NCI-H2107 (cell line): ENCODE measurements around the gene PAWR.
"Not testable (repeated sequence)": the region's sequence is repeated elsewhere in the genome, so short reads cannot be mapped to it uniquely, and the experiment has no call there.

Experiments used
- DNase-seq: peaks from one replicate; lab custom pipeline; 2025; lab: John Stamatoyannopoulos, UW

The PAWR gene

DNA sequence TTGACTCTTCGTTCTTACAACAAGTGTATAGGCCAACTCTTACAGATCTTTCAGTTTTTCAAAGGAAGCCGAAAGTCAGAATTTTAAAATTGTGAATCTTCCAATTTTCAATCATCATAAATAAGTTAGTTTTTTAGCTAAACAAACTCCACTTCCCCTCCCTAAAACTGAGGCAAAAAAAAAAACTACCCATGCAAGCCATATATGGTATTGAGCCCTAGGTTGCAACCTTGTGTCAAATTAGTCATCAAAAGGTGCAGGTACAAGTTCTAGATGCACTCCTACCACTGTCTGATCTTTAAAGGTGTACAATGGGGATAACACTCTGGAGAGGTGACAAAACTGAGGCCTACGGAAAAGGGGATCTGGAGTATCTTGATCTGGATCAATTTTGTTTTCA, 97.9 kb downstream of the PAWR start:
- DNase-seq: no peak

DNA sequence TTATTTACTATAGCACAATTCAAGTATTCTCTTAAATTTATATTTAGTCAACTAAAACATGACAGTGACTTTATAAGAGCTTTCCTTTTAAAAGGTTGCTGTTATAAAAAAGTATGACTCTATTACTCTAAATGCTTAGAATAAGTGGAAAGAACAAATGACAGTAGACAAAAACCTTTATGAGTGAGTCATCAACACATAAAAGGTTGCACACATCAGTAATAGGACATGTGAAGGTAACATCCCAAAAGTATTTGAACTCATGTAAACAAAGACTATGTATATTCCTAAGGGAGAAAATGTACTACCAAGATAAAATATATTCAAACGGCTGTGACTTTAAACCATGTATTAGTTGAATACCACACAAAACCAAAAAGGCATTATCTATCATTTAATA, 98.8 kb downstream of the PAWR start:
- no peak for DNase-seq

DNA sequence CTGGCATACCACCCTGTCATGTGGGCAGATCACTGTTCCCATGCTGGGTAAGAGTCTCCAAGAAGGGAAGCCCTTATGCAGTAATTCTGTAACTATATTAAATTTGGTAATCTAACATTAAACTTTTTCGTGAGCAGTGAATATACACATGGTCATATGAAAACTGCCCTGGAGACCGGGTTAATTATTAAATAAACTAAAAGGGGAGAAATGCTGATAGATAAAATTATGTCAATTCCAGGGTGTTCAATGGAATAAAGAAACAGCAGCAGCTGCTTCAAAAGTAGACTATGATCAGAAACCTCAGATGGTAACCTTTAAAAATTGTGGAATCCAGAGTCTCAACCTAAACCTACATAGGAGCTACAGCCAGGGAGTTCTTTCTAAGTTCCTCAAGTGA, 100.0 kb downstream of the PAWR start:
- no peak for DNase-seq

DNA sequence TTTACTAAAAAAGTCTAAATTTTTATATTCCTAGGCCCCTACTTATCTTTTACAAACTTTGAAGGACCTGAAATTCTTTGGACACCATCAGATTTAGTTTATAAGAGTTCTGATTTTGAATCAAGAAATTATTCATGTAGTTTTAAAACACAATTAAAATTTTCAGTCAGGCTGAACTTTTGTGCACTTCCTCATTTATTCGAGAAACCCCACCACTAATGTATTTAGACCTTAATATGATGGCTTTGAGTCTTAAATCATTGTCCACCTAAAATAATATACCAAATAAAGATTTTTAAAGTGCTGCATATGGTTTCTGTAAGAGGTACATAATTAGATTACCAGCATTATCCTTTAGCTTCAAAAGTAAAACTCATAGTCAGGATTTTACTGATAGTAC, 103.4 kb downstream of the PAWR start:
- DNase-seq: no peak

DNA sequence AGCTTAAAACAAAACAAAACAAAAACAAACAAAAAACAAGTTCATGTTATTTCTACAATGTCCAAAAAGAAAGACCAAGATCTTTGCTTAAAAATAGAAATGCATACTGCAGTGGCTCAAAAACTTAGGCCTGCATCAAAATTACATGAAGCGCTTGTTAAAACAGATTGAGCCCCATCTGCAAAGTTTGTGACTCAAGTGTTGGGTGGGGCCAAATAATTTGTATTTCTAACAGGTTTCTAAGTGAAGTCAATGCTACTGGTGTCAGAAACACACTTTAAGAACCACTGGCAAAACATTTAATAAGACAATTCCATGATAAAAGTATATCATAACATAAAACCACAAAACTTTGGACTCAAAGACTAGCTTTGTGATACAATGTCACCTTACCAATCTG, 105.6 kb downstream of the PAWR start:
- no peak for DNase-seq

DNA sequence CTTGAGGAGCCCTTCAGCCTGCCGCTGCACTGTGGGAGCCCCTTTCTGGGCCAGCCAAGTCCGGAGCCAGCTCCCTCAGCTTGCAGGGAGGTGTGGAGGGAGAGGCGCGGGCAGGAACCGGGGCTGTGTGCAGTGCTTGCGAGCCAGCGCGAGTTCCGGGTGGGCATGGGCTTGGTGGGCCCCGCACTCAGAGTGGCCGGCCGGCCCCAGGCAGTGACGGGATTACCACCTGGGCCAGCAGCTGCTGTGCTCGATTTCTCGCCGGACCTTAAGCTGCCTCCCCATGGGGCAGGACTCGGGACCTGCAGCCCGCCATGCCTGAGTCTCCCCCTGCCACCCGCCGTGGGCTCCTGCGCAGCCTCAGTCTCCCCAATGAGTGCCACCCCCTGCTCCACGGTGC, 116.9 kb downstream of the PAWR start:
- no peak for DNase-seq

DNA sequence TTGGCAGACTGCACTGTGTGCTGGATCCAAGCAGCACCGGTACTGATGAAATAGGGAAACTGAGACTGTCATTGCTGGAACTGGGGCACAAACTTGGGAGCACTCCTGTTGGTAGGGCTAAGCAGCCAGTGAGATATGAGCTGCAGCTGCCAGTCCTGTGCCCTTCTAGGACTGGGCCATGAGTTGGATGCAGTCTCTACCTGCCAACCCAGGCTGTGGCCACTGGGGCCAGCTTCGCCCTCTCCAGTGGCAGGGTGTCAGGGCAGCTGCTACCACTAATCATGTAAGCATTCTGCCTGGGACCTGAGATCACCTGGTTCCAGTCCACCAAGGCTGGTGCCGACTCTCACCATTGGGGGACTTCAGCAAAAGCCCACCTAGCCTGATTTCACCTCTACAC, 121.1 kb downstream of the PAWR start:
- no peak for DNase-seq

DNA sequence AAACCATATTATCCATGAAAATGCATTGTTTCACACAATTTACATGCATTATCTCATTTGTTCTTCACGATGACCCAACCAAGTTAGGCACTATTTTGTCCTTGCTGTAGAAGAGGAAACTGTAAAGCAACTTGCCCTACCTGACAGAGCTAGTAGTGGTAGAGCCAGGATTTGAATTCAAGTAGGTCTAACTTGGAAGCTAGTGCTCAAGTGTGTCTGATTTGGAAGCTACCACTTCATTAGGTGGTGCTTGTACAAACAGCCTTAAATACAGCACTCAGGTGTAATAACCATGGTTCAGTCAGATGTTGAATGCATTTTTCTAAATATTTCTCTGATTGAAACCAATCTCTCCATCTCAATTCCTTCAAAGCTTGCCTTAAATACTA, 123.6 kb downstream of the PAWR start:
- no peak for DNase-seq

DNA sequence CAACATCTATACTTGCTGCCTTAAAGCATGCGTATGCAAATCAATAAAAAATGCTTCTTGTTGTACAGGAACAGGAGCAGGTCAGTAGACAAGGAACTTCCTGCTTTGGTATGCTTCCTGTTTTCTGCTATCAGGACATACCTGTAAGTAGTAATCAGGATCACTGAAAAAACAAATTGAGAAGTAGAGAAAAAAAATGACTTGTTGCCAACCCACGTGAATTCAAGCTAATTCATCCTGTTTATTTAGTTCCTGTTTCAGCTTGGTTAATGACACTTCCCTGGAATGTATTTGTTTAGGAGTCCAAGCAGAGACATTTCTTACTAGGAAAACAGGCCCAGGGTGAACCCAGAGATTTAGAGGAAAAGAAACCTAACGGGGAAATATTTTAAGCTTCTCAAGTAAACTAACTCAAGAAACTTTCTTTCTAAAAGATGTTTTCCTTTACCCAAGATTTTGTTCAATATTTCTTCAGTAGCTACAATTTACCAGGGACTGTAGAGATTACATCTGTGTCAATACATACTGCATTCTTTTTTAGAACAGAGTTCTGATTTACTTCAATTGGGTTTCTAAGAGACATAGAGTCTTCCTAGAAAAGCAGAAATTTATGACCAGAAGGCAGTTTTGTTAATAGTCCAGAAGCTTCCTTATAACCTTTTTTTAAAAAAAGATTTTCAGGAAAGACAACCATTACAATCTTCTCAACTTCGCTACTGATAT, 124.2 kb downstream of the PAWR start:
- DNase-seq: no peak

DNA sequence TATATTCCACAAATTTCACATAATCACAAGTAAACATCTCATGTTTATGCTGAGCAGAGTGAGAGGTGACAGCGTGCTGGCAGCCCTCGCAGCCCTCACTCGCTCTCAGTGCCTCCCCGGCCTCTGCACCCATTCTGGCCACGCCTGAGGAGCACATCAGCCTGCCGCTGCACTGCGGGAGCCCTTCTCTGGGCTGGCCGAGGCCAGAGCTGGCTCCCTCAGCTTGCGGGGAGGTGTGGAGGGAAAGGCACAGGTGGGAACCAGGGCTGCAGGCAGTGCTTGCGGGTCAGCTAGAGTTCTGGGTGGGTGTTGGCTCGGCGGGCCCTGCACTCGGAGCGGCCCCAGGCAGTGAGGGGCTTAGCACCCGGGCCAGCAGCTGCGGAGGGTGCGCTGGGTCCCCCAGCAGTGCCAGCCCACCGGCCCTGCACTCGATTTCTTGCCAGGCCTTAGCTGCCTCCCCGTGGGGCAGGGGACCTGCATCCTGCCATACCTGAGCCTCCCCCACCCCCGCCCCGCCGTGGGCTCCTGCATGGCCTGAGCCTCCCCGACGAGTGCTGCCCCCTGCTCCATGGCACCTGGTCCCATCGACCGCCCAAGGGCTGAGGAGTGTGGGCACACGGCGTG, 125.9 kb downstream of the PAWR start:
- not testable (repeated sequence) for DNase-seq

DNA sequence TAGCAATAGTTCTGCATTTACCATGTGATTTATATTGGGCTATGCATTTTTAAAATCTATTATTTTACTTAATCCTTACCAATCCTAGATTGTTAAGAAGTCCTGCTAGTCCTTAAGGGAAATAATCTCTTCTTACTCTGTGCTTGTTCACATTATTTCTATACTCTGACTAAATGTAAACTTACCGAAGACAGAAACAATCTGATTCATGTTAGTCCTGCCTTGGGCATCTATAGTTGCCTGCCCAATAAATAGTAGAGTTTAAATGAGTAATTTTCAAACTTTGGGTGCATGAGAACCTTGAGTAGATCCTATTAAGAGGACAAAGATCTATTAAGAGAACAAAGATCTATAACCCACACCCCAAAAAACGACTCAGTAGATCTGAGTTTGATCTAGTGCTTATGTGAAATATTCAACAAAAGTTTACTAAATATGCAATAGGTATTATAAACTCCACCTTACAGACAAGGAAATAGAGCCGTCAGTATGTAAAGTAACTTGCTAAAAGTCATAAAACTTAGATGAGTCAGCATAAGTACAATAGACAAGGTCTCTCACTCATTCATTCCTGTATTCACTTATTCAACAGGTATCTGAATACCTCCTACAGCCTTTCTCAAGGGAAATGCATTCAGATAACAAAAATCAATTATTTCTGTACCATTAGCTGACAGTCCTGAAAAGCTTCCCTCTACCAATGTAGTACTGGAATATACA, 127.6 kb downstream of the PAWR start:
- no peak for DNase-seq

DNA sequence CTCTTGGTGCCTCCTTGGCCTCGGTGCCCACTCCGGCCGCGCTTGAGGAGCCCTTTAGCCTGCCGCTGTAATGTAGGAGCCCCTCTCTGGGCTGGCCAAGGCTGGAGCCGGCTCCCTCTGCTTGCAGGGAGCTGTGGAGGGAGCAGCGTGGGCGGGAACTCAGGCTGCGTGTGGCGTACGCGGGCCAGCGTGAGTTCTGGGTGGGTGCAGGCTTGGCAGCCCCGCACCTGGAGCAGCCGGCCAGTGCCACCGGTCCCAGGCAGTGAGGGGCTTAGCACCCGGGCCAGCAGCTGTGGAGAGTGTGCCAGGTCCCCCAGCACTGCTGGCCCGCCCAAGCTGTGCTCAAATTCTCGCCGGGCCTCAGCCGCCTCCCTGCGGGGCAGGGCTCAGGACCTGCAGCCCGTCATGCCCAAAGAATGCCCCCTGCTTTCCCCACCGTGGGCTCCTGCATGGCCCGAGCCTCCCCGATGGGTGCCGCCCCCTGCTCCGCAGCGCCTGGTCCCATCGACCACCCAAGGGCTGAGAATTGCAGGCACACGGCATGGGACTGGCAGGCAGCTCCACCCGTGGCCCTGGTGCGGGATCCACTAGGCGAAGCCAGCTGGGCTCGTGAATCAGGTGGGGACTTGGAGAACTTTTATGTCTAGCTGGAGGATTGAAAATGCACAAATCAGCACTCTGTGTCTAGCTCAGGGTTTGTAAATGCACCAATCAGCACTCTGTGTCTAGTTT, 129.2 kb downstream of the PAWR start:
- no peak for DNase-seq

DNA sequence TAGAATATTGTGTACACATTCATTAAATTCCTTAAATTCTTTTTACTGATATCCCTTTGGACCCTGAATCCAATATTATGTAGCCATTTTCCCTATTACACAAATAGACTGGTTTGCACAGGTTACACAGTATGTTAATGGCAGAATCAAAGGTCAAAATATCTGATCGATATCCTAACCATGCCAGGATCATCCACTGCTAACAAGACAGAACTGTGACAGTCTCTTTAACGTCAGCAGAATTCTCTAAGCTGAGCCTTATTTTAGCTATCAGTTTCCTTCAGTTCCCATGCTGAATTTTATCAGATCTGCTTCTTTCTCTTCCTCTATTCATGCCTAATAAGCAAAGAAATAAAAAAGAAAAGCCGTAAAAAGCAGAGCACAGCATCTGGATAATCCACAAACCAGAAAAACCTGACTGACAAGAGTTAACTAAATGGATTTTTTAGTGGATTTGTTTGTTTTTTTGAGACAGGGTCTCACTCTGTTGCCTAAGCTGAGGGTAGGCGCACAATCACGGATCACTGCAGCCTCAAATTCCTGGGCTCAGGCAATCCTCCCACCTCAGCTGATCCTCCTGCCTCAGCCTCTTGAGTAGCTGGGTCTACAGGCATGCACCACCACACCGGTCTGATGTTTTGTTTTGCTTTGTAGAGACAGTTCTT, 130.4 kb downstream of the PAWR start:
- DNase-seq: no peak

DNA sequence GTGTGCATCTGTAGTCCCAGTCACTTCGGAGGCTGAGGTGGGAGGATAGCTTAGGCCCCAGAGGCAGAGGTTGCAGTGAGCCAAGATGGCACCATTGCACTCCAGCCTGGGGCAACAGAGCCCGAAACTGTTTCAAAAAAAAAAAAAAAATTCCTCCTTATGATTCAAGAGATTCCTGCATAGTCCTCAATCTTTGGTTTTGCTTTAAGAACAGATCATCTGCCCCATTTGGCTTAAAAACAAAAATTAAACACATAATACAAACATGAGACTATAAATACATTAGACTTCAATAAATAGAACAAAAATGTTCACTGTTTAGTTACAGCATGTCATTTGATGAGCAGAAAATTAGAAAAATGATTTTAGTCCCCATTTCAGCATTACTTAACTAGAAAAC, 131.2 kb downstream of the PAWR start:
- no peak for DNase-seq

DNA sequence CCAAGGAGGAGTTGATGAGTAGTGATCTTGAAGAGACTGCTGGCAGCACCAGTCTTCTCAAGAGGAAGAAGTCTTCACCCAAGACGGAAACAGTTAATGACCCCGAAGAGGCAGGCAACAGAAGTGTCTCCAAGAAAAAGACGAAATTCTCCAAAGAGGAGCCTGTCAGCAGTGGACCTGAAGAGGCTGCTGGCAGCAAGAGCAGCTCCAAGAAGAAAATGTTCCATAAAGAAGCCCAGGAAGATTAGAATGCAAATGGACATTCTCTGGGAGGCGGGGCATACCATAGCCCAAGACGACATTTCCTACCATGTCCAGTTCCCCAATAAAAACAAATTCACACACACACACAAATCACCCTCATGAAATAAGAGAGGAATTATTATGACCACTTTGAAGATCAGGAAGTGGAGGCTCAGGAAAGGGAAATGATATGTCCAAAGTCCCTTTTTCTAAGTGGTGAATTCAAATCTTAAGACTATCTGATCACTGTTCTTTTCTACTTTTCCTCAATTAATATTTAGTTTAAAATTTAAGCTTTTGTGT, 131.8 kb downstream of the PAWR start:
- no peak for DNase-seq

DNA sequence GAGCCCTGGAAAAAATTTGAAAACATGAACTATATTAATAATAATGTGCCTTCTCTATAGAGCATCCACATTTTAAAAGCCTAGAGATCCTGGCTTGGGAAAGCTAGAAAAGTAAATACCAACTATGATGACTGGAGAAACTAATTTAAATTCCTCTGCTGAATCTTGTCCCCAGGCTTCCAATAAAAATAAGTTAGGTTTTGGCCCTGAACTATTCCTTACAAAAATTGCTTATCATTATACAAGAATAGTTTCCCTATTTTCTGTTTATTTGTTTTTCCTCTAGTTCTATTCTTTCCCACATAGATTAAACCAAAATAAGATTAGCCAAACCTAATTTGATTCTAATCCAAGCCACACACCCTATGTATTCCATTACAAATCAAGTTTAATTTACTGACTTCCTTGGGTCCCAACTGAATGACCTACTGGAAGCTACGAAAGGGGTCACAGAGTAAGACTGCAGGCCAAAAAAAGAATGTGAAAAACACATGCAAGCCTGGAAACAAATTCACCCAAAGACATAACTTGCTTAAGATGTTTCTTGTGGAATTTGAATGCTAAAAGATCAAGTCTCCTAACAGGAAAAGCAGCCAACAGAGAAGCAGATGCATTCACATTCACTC, 133.0 kb downstream of the PAWR start:
- DNase-seq: no peak

DNA sequence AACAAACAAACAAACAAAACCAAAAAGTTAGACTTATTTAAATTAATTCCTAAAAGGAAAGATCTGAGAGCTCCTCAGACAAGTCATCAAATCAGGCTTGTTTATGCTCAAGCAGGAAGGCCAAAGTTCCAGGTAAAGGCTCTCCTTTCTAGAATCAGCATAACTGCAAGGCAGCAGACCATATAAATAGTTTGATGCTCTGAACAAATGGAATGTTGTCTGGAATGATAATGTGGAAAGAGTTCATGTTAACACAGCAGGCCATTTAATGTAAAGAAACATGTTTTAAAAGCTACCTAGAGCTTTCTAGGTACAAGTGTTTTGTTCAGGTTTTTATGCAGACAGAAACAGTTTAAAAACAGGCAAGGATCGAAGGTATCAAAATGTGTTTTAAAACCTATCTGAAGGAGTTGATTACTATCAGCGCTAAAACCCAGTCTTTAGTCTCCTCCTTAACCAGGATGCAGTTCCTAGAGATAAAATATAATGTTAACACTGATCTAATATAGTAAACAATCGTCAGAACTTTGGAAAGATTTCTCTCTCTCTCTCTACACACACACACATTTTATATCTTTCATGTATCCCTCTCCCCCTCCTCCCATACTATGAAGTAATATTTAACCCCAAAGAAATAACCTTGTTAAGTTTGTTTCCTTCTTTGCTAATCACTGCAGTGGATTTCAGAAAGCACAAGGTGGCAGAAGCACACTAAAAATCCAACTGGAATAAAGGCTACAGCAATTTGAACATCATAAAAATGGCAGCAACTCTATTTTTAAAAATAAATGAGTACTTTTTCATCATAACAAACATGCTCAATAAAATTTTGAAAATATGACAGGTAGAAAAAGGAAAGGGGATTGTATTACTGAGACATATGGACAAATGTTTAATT, 135.5 kb downstream of the PAWR start:
- DNase-seq: no peak

DNA sequence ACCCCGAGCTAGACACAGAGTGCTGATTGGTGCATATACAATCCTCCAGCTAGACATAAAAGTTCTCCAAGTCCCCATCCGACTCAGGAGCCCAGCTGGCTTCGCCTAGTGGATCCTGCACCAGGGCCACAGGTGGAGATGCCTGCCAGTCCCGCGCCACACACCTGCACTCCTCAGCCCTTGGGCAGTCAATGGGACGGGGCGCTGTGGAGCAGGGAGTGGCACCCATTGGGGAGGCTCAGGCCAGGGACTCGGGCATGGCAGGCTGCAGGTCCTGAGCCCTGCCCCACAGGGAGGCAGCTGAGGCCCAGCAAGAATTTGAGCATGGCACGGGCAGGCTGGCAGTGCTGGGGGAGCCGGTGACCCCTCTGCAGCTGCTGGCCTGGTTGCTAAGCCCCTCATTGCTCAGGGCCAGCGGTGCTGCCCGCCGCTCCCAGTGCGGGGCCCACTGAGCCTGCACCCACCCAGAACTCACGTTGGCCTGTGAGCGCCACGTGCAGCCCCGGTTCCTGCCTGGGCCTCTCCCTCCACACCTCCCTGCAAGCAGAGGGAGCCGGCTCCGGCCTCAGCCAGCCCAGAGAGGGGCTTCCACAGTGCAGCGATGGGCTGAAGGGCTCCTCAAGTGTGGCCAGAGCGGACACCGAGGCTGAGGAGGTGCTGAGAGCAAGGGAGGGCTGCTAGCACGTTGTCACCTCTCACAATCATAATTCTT, 136.7 kb downstream of the PAWR start:
- no peak for DNase-seq

DNA sequence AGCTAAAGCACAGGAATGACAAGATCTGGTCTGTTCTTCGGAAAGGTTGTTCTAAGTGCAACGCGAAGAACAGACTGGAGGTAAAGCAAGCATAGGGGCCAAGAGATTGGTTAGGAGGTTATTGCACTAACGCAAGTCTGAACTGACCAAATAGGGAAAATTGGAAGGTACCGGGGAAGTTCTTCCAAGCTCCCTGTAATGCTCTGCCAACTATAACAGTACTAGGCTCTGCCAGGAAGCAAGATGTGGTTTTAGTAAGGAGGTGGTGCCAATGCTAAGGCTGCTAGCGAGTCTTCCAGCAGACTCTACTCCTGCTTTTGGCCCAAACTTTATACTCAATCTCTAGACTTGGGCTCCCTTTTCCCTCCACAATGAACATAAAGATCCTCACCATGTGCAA, 138.6 kb downstream of the PAWR start:
- DNase-seq: no peak
